ENCODE measurements around the gene SUSD4.

GRCh38 chr1:223410036-223410435 lies 46.1 kb upstream of the SUSD4 start:
- TF ChIP-seq CTCF (IDR thresholded peaks at IDR 0.05) = no peak
- no peak for TF ChIP-seq POLR2A (IDR thresholded peaks at IDR 0.05)
- no peak for TF ChIP-seq POLR2AphosphoS5 (IDR thresholded peaks at IDR 0.05)

All from prostate gland (tissue), 2 donors.